Fibroblast of skin of scalp (primary cell): ENCODE results near the gene NLGN1.

Experiments
- DNase-seq: peaks from one replicate; pipeline ENCODE4 v3.0.0-alpha.2; 2013

NLGN1 gene

DNA sequence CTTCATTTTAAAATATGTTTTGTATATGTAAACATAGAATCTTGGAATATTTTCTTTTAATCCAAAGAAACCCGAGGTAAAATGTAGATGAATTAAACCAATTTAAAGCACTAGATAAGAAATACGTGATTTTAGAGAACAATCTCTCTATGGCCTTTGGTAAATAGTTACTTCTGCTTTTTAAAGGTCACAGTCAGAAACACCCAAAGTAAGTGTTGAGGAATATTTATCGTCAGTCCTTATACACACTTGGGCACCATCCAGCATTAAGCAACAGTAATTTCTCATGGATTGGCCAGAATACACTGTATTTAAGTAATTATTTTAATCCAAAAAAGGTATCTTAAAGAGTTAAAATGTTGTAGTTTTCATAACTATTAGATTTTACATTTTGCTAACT is 713.2 kb downstream of the NLGN1 start:
- DNase-seq = no peak

GRCh38 chr3:174111776-174112175 is 714.2 kb downstream of the NLGN1 start:
- no peak for DNase-seq

GRCh38 chr3:174116421-174116820 is 718.9 kb downstream of the NLGN1 start:
- peak; percentile 46 for DNase-seq

- no peak for DNase-seq
Observed at GRCh38 chr3:174120997-174121396, 723.5 kb downstream of the NLGN1 start.

DNA sequence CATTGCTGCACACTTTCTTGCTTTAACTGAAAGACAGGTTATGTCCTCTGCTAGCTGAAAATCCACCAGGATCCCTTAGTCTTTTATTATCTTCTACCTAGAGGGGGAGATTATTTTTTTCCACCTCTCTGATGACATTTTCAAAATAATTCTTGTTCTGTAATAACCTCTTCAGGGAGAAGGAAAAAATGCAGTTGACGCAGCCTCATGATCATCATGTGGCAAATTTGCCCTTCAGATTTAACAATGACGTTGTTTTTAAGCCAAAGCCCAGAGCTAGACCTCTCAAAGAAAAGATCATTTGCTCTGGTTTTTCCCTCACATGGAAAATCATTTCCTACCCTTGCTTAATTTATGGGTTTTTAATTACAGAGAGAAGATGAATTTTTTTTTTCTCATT is 724.9 kb downstream of the NLGN1 start:
- DNase-seq = no peak

DNA sequence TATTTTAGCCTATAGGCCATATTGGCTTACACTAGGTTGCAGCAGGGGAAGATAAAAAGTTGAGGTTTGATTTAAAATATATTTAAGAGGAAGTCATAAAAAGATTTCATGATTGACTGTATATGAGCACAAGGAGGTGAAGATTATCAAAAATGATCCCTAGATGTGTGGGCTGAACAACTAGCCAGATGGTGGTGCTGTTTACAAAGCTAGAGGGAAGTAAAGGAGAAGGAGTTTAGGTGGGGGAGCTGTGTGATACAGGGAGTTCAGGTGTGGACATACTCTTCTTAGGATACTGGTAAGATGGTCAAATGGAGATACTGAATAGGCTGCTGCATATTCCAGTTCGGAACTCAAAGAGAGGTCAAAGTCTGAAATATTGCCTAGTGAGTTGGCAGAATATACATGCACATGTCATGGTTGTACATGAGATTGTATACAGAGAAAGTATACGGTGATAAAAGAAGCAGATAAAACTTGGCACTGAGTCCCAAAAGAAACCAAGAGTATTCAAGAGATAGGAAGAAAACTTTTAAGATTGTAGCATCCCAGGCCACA is 727.8 kb downstream of the NLGN1 start:
- DNase-seq = peak; percentile 64

DNA sequence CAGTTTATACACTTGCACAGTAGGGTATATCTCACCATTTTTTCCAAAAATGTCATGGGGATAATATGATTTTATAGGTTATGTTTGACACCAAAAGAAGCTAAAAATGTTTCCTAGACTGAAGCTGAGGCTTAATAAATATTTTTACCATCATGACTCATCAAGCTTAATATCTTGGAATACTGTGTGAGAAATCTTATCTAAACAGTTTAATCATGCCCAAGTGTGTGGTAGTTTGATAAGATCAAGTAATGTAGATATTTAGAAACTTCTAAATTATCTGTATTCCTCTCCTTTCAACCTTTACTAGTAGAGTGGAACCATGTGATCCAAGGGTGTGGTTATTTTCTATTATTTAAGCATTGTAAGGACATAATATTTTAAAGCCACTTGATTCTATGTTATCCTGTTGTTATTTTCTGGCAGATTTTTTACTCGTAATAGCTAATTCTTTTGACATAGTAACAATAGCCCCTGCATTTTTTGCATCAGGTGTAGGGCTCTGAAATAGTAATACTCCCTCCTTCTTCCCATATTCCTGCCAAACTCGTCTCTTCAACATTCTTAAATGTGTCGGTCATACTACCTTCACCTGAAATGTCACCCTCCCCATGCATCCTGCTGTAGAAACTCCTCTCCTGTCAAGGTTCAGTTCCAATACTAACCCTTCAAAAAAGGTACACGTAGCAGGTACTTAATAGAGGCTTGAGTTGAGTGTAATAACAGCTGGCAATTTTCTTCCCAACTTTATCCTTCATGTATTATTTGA is 729.6 kb downstream of the NLGN1 start:
- peak; percentile 33 for DNase-seq

GRCh38 chr3:174132006-174132405 is 734.5 kb downstream of the NLGN1 start:
- DNase-seq = peak; percentile 2

DNA sequence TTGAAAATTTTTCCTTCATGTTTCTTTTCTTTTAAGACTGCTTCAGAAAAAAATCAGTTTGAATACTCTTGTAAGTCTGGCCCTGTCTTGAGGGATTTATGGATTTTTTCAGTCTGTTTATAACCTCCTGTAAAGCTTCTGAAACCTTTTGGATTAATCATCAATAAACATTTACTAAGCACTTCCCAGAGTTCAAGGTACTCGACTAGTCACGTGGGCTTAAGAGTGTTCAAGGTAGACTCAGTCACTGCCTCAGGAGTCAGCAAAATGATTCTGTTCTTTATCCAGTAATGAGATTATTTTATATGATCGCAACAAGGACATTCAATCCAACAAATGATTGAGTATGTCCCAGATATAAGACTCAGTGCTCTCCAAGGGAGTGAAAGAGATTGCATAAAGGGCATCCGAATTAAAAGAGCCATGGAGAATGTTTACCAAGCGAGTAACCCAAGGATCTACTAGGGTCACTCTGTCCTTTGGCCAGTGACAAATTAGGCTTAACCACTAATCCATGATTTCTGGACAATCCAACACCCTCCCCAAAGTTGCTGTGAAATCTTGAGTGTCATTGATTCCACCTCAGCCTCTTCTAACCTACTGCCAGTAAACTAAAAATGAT is 735.0 kb downstream of the NLGN1 start:
- no peak for DNase-seq

GRCh38 chr3:174146008-174146407 is 748.5 kb downstream of the NLGN1 start:
- no peak for DNase-seq

DNA sequence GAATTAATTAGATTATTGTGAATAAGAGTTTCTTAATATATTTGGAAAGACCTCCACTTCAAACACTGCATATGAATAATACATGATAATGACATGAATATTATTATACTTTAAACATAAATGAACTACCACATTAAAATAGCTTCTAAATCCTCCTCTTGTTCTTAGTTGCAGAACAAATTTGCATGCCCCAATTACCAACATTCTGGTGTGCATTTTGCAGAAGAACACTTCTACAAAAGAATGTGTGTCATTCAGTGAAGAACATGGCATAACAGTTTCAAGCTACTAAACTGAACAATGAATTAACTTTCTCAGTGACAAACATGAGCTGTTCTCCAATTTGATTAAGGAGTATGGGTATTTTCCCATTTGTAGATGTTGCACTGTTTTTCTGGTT is 750.3 kb downstream of the NLGN1 start:
- no peak for DNase-seq

GRCh38 chr3:174153871-174154270 is 756.3 kb downstream of the NLGN1 start:
- peak; percentile 87 for DNase-seq

GRCh38 chr3:174156200-174156599 is 758.7 kb downstream of the NLGN1 start:
- DNase-seq = no peak

- no peak for DNase-seq
Observed at GRCh38 chr3:174158674-174159073, 761.1 kb downstream of the NLGN1 start.

DNA sequence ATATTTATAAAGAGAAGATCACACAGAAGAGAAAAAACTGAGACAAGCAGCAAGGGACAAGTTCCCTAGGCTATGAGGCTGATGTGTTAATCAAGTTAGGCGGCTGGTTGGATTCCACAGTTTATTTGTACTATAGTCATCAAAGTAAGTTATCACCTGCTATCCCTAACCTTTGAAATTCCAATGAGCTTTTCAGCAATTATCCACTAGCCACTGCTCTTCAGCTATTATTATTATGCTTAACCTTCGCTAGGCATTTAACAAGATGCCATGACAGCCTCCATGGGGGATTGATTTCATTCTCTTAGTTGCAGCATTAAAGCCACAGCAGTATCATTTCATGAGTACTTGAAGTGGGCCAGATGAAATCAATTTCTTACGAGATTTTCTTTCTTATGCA is 762.1 kb downstream of the NLGN1 start:
- peak; percentile 21 for DNase-seq

DNA sequence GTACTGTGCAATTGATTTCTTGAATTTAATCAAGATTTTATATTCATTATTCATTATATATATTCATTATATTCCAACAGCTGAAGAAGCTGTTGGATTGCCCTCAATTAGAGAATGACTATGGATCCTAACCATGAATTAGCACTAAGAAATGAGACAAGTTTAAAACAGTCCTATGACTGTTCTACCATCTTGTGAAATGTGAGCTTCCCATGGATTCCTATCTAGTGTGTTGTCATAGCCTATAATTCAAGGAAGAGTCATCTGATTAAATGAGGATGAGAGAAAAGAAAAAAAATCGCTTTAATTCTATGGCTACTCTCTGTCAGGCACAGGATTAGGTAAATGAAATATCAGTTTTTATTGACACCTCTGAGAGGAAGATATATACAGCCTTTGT is 765.0 kb downstream of the NLGN1 start:
- peak; percentile 38 for DNase-seq

- DNase-seq = peak; percentile 70
Observed at GRCh38 chr3:174168026-174168425, 770.5 kb downstream of the NLGN1 start.

DNA sequence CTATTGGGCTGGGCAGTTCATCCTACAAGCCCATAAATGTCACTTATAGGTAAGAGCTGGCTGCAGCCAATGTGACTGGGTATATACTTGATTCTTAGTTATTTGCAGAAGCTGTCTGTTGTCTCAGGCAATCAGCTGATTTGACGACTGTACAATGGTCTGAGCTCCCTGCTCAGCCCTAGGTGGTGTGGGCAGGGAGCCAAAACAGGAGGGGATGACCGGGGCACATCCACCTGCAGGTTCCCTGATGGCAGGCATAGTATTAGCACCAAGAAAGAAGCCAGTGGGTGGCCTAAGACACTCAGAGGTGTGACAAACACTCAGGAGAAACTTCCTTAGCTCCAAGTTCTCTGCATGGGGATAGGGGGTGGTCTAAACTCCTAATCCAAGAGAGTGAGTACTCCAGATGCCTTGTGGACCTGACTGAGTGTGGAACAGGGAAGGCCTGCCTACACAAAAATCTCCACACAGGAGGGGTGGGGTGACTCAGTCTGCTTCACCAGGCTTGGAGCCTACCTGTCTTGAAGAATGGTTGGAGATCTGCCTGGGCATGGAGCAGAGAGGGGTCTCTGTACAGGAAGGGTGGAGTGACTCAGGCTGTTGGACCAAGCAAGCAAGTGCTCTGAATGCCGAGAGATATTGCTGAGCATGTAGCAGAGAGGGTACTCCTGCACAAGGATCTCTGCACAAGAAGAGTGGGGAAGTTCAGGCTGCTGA is 771.2 kb downstream of the NLGN1 start:
- DNase-seq = no peak

- DNase-seq = no peak
Observed at GRCh38 chr3:174169736-174170135, 772.2 kb downstream of the NLGN1 start.

DNA sequence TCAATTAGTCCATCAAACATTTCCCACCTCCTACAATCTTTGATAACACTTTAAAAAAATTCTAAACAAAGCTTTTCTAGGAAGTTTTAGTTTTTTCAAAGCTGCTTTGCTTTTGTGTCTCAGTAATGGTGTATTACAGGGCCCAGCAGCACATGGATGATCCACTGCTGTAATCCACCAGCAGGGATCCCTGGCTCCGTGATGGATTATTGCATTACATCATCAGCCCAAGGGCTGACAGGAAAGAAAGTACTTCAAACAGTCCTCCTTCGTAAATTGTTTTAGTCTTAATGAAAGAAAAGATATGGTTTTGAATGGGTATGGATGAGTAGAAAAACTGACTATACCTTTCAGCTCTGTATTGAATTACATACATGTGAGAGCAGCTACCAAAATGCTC is 772.7 kb downstream of the NLGN1 start:
- no peak for DNase-seq

GRCh38 chr3:174186377-174186989 is 788.9 kb downstream of the NLGN1 start:
- DNase-seq = no peak

DNA sequence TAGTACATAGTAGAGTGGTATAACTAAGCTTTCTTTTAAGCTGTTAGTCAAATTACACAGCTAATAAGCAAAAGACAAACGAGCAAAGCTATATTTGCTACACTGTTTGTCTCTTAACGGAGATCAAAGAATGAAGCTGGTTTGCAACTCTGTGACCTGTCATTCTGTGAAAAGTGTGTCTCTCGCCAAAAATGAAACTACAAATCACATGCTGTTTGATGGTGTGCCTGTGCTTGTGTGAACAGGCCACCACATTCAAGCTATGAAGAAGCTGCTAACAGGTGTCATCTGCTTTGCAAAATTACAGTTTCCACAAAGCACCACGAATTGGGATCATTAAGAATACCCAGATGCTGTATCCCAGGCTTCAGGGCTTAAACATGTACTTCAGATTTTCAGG is 793.8 kb downstream of the NLGN1 start:
- no peak for DNase-seq

DNA sequence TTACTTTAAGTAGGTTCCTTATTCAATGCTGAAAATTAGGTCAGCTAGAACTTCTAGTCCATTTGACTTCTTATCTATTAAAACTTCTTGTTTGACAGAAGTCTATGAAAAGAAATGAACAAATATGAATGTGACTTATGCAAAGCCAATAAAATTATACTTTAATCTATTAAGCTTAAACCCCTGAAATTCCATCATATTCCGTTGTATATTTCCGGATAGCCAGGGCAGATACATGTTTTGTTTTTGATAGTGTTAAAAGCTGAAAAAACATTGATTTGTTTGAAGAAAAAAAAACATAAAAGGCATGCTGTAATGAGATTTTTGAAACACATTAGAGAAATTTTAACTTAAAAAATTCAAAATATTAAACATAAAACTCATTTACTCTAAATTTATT is 794.4 kb downstream of the NLGN1 start:
- no peak for DNase-seq
